ENCODE results near the gene RAPH1.
"Not testable (repeated sequence)": the region's sequence is repeated elsewhere in the genome, so short reads cannot be mapped to it uniquely, and the experiment has no call there.

The RAPH1 gene

DNA sequence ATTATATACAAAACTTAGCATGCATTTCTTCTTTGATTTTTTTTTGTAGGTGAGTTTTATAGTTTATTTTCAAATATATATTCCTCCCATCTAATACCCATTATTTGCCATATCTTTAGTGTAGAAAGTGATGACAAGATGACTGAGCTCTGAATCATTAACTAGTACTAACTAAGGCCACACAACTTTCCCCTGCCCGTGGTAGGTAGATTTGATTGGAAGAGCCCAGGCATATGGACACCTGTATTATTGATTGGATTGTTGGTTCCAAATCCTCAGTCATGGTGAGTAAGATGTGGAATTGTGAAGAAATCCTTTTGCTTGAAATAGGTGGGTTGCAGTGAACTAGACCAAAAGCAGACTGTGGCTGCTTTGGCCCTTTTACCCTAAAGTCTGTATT is 152.1 kb downstream of the RAPH1 start:
- H3K27ac ChIP-seq (ENCODE audit: low read length): no peak overlapping the region
- no peak overlapping the region for H3K9ac ChIP-seq (ENCODE audit: low read depth, low read length)
- H3K27me3 ChIP-seq (ENCODE audit: insufficient read depth, low read length): no peaks in the 10 kb centered on the region
- peaks cover 23% of the 10 kb centered on the region for H3K36me3 ChIP-seq (ENCODE audit: insufficient read depth, low read depth, low read length)
- no peaks in the 10 kb centered on the region for H3K9me3 ChIP-seq (ENCODE audit: insufficient read depth, low read depth, low read length)
- H3K4me3 ChIP-seq (ENCODE audit: low read length): no peak overlapping the region
- H3K4me1 ChIP-seq (ENCODE audit: insufficient read depth, low read length): no peaks in the 10 kb centered on the region

DNA sequence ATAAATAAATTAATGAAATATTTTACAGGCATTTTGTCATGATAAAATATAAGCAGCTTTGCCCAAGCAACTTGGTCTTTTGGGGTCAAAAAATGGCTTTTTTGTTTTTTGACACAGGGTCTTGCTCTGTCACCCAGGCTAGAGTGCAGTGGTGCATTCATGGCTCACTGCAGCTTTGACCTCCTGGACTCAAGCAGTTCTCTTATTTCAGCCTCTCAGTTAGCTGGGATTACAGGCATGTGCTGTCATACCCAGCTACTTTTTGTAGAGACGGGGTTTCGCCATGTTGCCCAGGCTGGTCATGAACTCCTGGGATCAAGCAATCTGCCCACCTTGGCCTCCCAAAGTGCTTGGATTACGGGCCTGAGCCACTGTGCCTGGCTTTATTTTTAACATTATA is 155.9 kb downstream of the RAPH1 start:
- no peaks in the 10 kb centered on the region for H3K9me3 ChIP-seq (ENCODE audit: insufficient read depth, low read depth, low read length)
- no peaks in the 10 kb centered on the region for H3K4me1 ChIP-seq (ENCODE audit: insufficient read depth, low read length)
- H3K27me3 ChIP-seq (ENCODE audit: insufficient read depth, low read length): no peaks in the 10 kb centered on the region
- H3K27ac ChIP-seq (ENCODE audit: low read length): no peak overlapping the region
- H3K36me3 ChIP-seq (ENCODE audit: insufficient read depth, low read depth, low read length): peaks cover 20% of the 10 kb centered on the region
- H3K9ac ChIP-seq (ENCODE audit: low read depth, low read length): no peak overlapping the region
- no peak overlapping the region for H3K4me3 ChIP-seq (ENCODE audit: low read length)

GRCh38 chr2:203376173-203376572 is 158.9 kb downstream of the RAPH1 start:
- Histone ChIP-seq H3K9ac (ENCODE audit: low read depth, low read length) (no peak overlapping the region), H3K4me1 (ENCODE audit: insufficient read depth, low read length) (no peaks in the 10 kb centered on the region), H3K27ac (ENCODE audit: low read length) (no peak overlapping the region), H3K9me3 (ENCODE audit: insufficient read depth, low read depth, low read length) (no peaks in the 10 kb centered on the region), H3K27me3 (ENCODE audit: insufficient read depth, low read length) (no peaks in the 10 kb centered on the region), H3K4me3 (ENCODE audit: low read length) (no peak overlapping the region), H3K36me3 (ENCODE audit: insufficient read depth, low read depth, low read length) (peaks cover 11% of the 10 kb centered on the region)

DNA sequence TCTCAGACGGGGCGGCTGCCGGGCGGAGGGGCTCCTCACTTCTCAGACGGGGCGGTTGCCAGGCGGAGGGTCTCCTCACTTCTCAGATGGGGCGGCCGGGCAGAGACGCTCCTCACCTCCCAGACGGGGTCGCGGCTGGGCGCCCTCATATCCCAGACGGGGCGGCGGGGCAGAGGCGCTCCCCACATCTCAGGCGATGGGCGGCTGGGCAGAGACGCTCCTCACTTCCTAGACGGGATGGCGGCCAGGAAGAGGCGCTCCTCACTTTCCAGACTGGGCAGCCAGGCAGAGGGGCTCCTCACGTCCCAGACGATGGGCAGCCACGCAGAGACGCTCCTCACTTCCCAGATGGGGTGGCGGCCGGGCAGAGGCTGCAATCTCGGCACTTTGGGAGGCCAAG is 162.4 kb downstream of the RAPH1 start:
- not testable (repeated sequence) for H3K9ac ChIP-seq (ENCODE audit: low read depth, low read length); H3K4me1 ChIP-seq (ENCODE audit: insufficient read depth, low read length); H3K9me3 ChIP-seq (ENCODE audit: insufficient read depth, low read depth, low read length); H3K4me3 ChIP-seq (ENCODE audit: low read length); H3K27me3 ChIP-seq (ENCODE audit: insufficient read depth, low read length); H3K27ac ChIP-seq (ENCODE audit: low read length)
- H3K36me3 ChIP-seq (ENCODE audit: insufficient read depth, low read depth, low read length): peaks cover 26% of the 10 kb centered on the region

DNA sequence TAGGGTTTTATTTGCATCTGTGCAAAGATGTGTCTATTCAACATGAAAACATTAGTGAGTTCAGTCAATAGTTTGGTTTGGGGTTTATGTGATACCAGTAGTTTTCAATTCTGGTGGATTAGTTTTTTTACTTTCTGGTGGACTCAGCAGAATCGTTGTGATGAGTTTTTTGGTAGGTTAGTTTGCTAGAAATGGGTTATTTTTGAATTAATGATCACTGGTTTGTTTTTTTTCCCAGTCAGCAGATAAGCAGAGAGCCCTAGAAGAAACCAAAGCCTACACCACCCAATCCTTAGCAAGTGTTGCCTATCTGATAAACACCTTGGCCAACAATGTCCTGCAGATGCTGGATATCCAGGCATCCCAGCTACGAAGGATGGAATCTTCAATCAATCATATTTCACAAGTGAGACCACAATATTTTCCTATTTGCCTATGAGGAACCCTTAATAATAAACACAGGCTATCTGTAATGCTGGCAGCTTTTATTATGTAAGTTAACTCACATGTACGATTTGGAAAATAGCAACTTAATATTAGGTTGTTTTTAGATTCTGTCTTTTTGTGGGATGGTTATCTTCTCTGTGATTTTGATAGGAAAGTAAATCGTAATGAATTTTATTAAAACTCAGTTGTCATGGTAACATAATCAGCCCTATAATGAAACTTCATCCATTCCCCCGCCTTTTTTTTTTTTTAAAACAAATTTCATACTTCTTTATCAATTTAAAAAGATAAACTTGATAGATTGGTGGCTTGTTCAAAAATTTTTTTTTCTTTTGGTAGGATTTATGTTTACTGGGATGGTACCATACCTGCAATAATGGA is 168.2 kb downstream of the RAPH1 start:
- Histone ChIP-seq H3K27ac (ENCODE audit: low read length) (no peak overlapping the region), H3K4me3 (ENCODE audit: low read length) (no peak overlapping the region), H3K27me3 (ENCODE audit: insufficient read depth, low read length) (no peaks in the 10 kb centered on the region)

GRCh38 chr2:203361922-203362321 is 173.2 kb downstream of the RAPH1 start:
- H3K4me3 ChIP-seq (ENCODE audit: low read length): no peak overlapping the region
- H3K9ac ChIP-seq (ENCODE audit: low read depth, low read length): no peak overlapping the region
- no peak overlapping the region for H3K27ac ChIP-seq (ENCODE audit: low read length)
- no peaks in the 10 kb centered on the region for H3K27me3 ChIP-seq (ENCODE audit: insufficient read depth, low read length)
- peaks cover 10% of the 10 kb centered on the region for H3K36me3 ChIP-seq (ENCODE audit: insufficient read depth, low read depth, low read length)
- H3K4me1 ChIP-seq (ENCODE audit: insufficient read depth, low read length): no peaks in the 10 kb centered on the region
- no peaks in the 10 kb centered on the region for H3K9me3 ChIP-seq (ENCODE audit: insufficient read depth, low read depth, low read length)

More for the DNA sequence above, 168.2 kb downstream of the RAPH1 start:
- Histone ChIP-seq H3K4me1 (ENCODE audit: insufficient read depth, low read length) (no peaks in the 10 kb centered on the region), H3K9ac (ENCODE audit: low read depth, low read length) (no peak overlapping the region), H3K9me3 (ENCODE audit: insufficient read depth, low read depth, low read length) (no peaks in the 10 kb centered on the region), H3K36me3 (ENCODE audit: insufficient read depth, low read depth, low read length) (peaks cover 39% of the 10 kb centered on the region)

GRCh38 chr2:203361495-203361894 is 173.6 kb downstream of the RAPH1 start:
- Histone ChIP-seq H3K27ac (ENCODE audit: low read length) (no peak overlapping the region), H3K36me3 (ENCODE audit: insufficient read depth, low read depth, low read length) (peaks cover 6% of the 10 kb centered on the region; the same call in 1 of the 2 replicates)

GRCh38 chr2:203360833-203361430 is 174.2 kb downstream of the RAPH1 start:
- Histone ChIP-seq H3K27ac (ENCODE audit: low read length) (no peak overlapping the region), H3K4me1 (ENCODE audit: insufficient read depth, low read length) (no peaks in the 10 kb centered on the region), H3K9ac (ENCODE audit: low read depth, low read length) (no peak overlapping the region), H3K4me3 (ENCODE audit: low read length) (no peak overlapping the region), H3K36me3 (ENCODE audit: insufficient read depth, low read depth, low read length) (0 out of 2 replicates have a peak, but pooled peaks cover 3% of the 10 kb centered on the region), H3K27me3 (ENCODE audit: insufficient read depth, low read length) (no peaks in the 10 kb centered on the region), H3K9me3 (ENCODE audit: insufficient read depth, low read depth, low read length) (no peaks in the 10 kb centered on the region)

More at GRCh38 chr2:203361495-203361894, 173.6 kb downstream of the RAPH1 start:
- Histone ChIP-seq H3K27me3 (ENCODE audit: insufficient read depth, low read length) (no peaks in the 10 kb centered on the region), H3K9me3 (ENCODE audit: insufficient read depth, low read depth, low read length) (no peaks in the 10 kb centered on the region), H3K9ac (ENCODE audit: low read depth, low read length) (no peak overlapping the region), H3K4me1 (ENCODE audit: insufficient read depth, low read length) (no peaks in the 10 kb centered on the region), H3K4me3 (ENCODE audit: low read length) (no peak overlapping the region)

GRCh38 chr2:203359450-203359849 is 175.7 kb downstream of the RAPH1 start:
- 0 out of 2 replicates have a peak, but pooled peaks cover 3% of the 10 kb centered on the region for H3K36me3 ChIP-seq (ENCODE audit: insufficient read depth, low read depth, low read length)
- H3K4me1 ChIP-seq (ENCODE audit: insufficient read depth, low read length): no peaks in the 10 kb centered on the region
- no peak overlapping the region for H3K27ac ChIP-seq (ENCODE audit: low read length)
- no peak overlapping the region for H3K9ac ChIP-seq (ENCODE audit: low read depth, low read length)
- no peak overlapping the region for H3K4me3 ChIP-seq (ENCODE audit: low read length)
- H3K27me3 ChIP-seq (ENCODE audit: insufficient read depth, low read length): no peaks in the 10 kb centered on the region
- H3K9me3 ChIP-seq (ENCODE audit: insufficient read depth, low read depth, low read length): no peaks in the 10 kb centered on the region

DNA sequence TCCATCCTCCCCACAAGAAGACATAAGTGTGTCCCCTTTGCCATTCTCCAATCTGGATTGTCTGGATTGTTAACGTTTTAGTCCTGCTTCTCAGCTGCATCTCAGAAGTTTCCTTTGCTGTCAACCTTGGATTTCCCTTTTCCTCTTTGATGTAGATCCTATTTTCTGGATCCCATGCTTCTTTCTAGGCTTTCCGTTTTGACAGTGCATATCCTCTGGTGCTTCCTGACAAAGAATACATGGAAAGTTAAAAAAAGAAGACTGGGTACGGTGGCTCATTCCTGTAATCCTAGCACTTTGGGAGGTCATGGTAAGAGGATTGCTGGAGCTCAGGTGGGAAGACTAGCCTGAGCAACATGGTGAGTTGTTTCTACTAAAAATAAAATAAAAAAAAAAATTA is 180.1 kb downstream of the RAPH1 start:
- Histone ChIP-seq H3K36me3 (ENCODE audit: insufficient read depth, low read depth, low read length) (peaks cover 10% of the 10 kb centered on the region; the same call in 1 of the 2 replicates), H3K27ac (ENCODE audit: low read length) (no peak overlapping the region), H3K4me1 (ENCODE audit: insufficient read depth, low read length) (no peaks in the 10 kb centered on the region)

DNA sequence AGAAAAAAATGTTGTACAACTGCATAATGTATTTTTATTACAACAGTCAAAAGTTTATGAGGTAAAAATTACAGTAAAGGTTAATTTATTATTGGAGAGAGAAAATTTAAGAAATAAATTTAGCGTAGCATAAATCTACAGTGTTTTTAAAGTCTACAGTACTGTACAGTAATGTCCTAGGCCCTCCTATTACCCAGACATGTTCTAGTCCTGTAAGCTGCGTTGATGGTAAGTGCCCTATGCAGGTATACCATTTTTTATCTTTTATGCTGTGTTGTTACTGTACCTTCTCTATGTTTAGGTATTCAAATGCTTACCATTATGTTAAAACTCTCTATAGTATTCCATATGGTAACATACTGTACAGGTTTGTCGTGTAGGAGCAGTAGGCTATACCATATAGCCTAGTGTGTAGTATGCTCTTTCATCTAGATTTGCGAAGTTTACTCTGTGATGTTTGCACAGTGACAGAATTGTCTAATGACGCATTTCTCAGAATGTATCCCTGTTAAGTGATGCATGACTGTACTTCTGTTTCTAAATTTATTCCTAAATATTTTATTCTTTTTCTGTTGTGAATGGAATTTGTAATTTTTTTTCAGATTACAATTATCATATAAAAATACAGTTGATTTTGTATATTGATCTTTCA is 182.4 kb downstream of the RAPH1 start:
- Histone ChIP-seq H3K9ac (ENCODE audit: low read depth, low read length) (no peak overlapping the region), H3K27ac (ENCODE audit: low read length) (no peak overlapping the region), H3K4me1 (ENCODE audit: insufficient read depth, low read length) (no peaks in the 10 kb centered on the region), H3K36me3 (ENCODE audit: insufficient read depth, low read depth, low read length) (peaks cover 10% of the 10 kb centered on the region; the same call in 1 of the 2 replicates), H3K4me3 (ENCODE audit: low read length) (no peak overlapping the region), H3K9me3 (ENCODE audit: insufficient read depth, low read depth, low read length) (no peaks in the 10 kb centered on the region), H3K27me3 (ENCODE audit: insufficient read depth, low read length) (no peaks in the 10 kb centered on the region)

More for the DNA sequence above, 180.1 kb downstream of the RAPH1 start:
- no peaks in the 10 kb centered on the region for H3K27me3 ChIP-seq (ENCODE audit: insufficient read depth, low read length)
- H3K4me3 ChIP-seq (ENCODE audit: low read length): no peak overlapping the region
- H3K9me3 ChIP-seq (ENCODE audit: insufficient read depth, low read depth, low read length): no peaks in the 10 kb centered on the region
- no peak overlapping the region for H3K9ac ChIP-seq (ENCODE audit: low read depth, low read length)

All from iPS-20b (cell line).